Lower leg skin (tissue), 3 donors: ENCODE data around the gene TTC16.

ENCODE experiments used
- CTCF ChIP-seq, 3 donors: fragments of 450-650 bp; IDR thresholded peaks; one replicate each; pipeline ENCODE4 v1.5.1; 2016; ENCODE audit warnings: antibody characterized with exemption in 3 of 3, mild to moderate bottlenecking in 3 of 3, moderate library complexity in 2 of 3
- POLR2A ChIP-seq, 2 donors: fragments of 450-650 bp; IDR thresholded peaks; one replicate each; pipeline ENCODE4 v1.6.1; 2016 to 2017; ENCODE audit warnings: antibody characterized with exemption in 2 of 2, mild to moderate bottlenecking in 1 of 2, moderate library complexity in 1 of 2

GRCh38 chr9:127716412-127716811 lies 533 bp downstream of the TTC16 start:
- TF ChIP-seq CTCF (IDR thresholded peaks at IDR 0.05): no peak
- no peak for TF ChIP-seq POLR2A (IDR thresholded peaks at IDR 0.05)
